Neural progenitor cell (in vitro differentiated cells): Measurements from ENCODE around the gene TRAIP. TPM values are rescaled to one million over a fixed set of nuclear protein-coding genes. Genes with fewer than 3 reads are reported as not detected.

Experiments
- DNase-seq: peaks from one replicate; pipeline ENCODE4 v3.0.0-alpha.2; 2016; ENCODE audit warnings: low spot score
- H2AFZ ChIP-seq: fragments of 200-600 bp; sonication (generic); replicated peaks from 2 replicates; pipeline ENCODE4 v1.6.1; 2016; ENCODE audit warnings: antibody characterized with exemption
- H3F3A ChIP-seq: fragments of 200-600 bp; sonication (generic); 2 replicates; pipeline ENCODE4 v1.6.1; 2016; ENCODE audit warnings: antibody characterized with exemption, low read depth
- H3K27ac ChIP-seq: fragments of 200-600 bp; sonication (generic); 2 replicates; pipeline ENCODE4 v1.5.1; 2016; ENCODE audit warnings: mild to moderate bottlenecking
- H3K27me3 ChIP-seq: fragments of 200-600 bp; sonication (generic); 2 replicates; pipeline ENCODE4 v1.6.1; 2016; ENCODE audit warnings: mild to moderate bottlenecking, moderate library complexity
- H3K36me3 ChIP-seq: fragments of 200-600 bp; sonication (generic); 2 replicates; pipeline ENCODE4 v1.5.1; 2016
- H3K4me1 ChIP-seq: fragments of 200-600 bp; sonication (generic); 2 replicates; pipeline ENCODE4 v1.6.1; 2016; ENCODE audit warnings: mixed run types
- H3K4me2 ChIP-seq: fragments of 200-600 bp; sonication (generic); 2 replicates; pipeline ENCODE4 v1.6.1; 2016
- H3K4me3 ChIP-seq: fragments of 200-600 bp; sonication (generic); 2 replicates; pipeline ENCODE4 v1.5.1; 2016
- H3K79me2 ChIP-seq: fragments of 200-600 bp; sonication (generic); 2 replicates; pipeline ENCODE4 v1.6.1; 2016; ENCODE audit warnings: low read depth
- H3K9ac ChIP-seq: fragments of 200-600 bp; sonication (generic); 2 replicates; pipeline ENCODE4 v1.6.1; 2016
- H3K9me3 ChIP-seq: fragments of 200-600 bp; sonication (generic); 2 replicates; pipeline ENCODE4 v1.5.1; 2016; ENCODE audit warnings: low read depth
- H4K20me1 ChIP-seq: fragments of 200-600 bp; sonication (generic); 2 replicates; pipeline ENCODE4 v1.6.1; 2016; ENCODE audit warnings: low read depth
- H3K27ac Mint-ChIP-seq: 3 replicates; pipeline ENCODE4 v1.8.0; 2021; ENCODE audit warnings: mixed read lengths
- H3K27me3 Mint-ChIP-seq: 2 replicates; pipeline ENCODE4 v1.8.0; 2022; ENCODE audit warnings: low read depth, mild to moderate bottlenecking, inconsistent platforms, moderate library complexity, mixed read lengths; ENCODE audit not compliant: insufficient read depth
- H3K36me3 Mint-ChIP-seq: 3 replicates; pipeline ENCODE4 v1.8.0; 2021; ENCODE audit warnings: mixed read lengths
- H3K4me1 Mint-ChIP-seq: 3 replicates; pipeline ENCODE4 v1.8.0; 2021; ENCODE audit warnings: mixed read lengths
- H3K4me3 Mint-ChIP-seq: 3 replicates; pipeline ENCODE4 v1.8.0; 2021; ENCODE audit warnings: mild to moderate bottlenecking, moderate library complexity, mixed read lengths
- H3K9me3 Mint-ChIP-seq: 3 replicates; pipeline ENCODE4 v1.8.0; 2020; ENCODE audit warnings: mixed read lengths
- CTCF ChIP-seq: fragments of 200-600 bp; sonication (generic); IDR thresholded peaks from 2 replicates; pipeline ENCODE4 v1.5.1; 2017; ENCODE audit warnings: antibody characterized with exemption, mild to moderate bottlenecking
- EZH2 ChIP-seq: fragments of 200-600 bp; sonication (generic); IDR thresholded peaks from 2 replicates; pipeline ENCODE4 v1.6.1; 2017; ENCODE audit warnings: antibody characterized with exemption, mild to moderate bottlenecking, moderate library complexity
- EZH2phosphoT487 ChIP-seq: fragments of 200-600 bp; sonication (generic); IDR thresholded peaks from 2 replicates; pipeline ENCODE4 v1.6.1; 2017; ENCODE audit warnings: antibody characterized with exemption
- total RNA-seq: library from RNA; depleted of rRNA; stranded (reverse); fragments of >200 nt; gene quantifications from 2 replicates; pipeline ENCODE4 v1.2.3, GENCODE V29; 2015; ENCODE audit warnings: low replicate concordance

Gene TRAIP
- total RNA-seq, 1 donor from 2014 or later, result 24.4 TPM

- H3K27me3 Mint-ChIP-seq, result peaks cover 12% of the 10 kb centered on the region
- no peaks in the 10 kb centered on the region for H3K36me3 Mint-ChIP-seq
- H3K36me3 ChIP-seq, result no peaks in the 10 kb centered on the region
Observed at GRCh38 chr3:49882166-49882565, 25.8 kb upstream of the TRAIP start.

GRCh38 chr3:49880581-49881315 lies 24.4 kb upstream of the TRAIP start:
- TF ChIP-seq CTCF (no peak), EZH2 (no peak), EZH2phosphoT487 (no peak)
- Histone ChIP-seq H4K20me1 (no peaks in the 10 kb centered on the region), H3K79me2 (no peaks in the 10 kb centered on the region), H3K4me2 (peak overlapping the region; percentile 68), H3K36me3 (no peaks in the 10 kb centered on the region), H3K27me3 (no peaks in the 10 kb centered on the region), H3K27ac (no peak overlapping the region), H3K4me1 (peaks cover 30% of the 10 kb centered on the region), H3F3A (peaks cover 21% of the 10 kb centered on the region), H3K9ac (no peak overlapping the region), H2AFZ (peak overlapping the region; percentile 23), H3K4me3 (peak overlapping the region; percentile 3), H3K9me3 (no peaks in the 10 kb centered on the region)
- Mint-ChIP-seq H3K27ac (peak overlapping the region; percentile 79), H3K4me1 (peaks cover 35% of the 10 kb centered on the region), H3K36me3 (no peaks in the 10 kb centered on the region), H3K4me3 (peak overlapping the region; percentile 51), H3K27me3 (peaks cover 10% of the 10 kb centered on the region), H3K9me3 (peaks cover 2% of the 10 kb centered on the region)
- peak; percentile 87 for DNase-seq

More at GRCh38 chr3:49882166-49882565, 25.8 kb upstream of the TRAIP start:
- H3K27ac Mint-ChIP-seq, result peak overlapping the region; percentile 69
- DNase-seq, result no peak
- H3F3A ChIP-seq, result peaks cover 21% of the 10 kb centered on the region
- no peak overlapping the region for H3K27ac ChIP-seq
- H3K4me2 ChIP-seq, result peak overlapping the region; percentile 68
- H3K9me3 Mint-ChIP-seq, result peaks cover 2% of the 10 kb centered on the region
- no peaks in the 10 kb centered on the region for H3K9me3 ChIP-seq
- H4K20me1 ChIP-seq, result no peaks in the 10 kb centered on the region
- peaks cover 35% of the 10 kb centered on the region for H3K4me1 Mint-ChIP-seq
- H3K27me3 ChIP-seq, result no peaks in the 10 kb centered on the region
- no peak overlapping the region for H3K9ac ChIP-seq
- peak overlapping the region; percentile 58 for H3K4me3 Mint-ChIP-seq
- H3K4me1 ChIP-seq, result peaks cover 30% of the 10 kb centered on the region
- H3K79me2 ChIP-seq, result no peaks in the 10 kb centered on the region
- no peak for TF ChIP-seq EZH2phosphoT487
- no peak for TF ChIP-seq EZH2
- no peak for TF ChIP-seq CTCF
- H2AFZ ChIP-seq, result peak overlapping the region; percentile 37
- no peak overlapping the region for H3K4me3 ChIP-seq

DNA sequence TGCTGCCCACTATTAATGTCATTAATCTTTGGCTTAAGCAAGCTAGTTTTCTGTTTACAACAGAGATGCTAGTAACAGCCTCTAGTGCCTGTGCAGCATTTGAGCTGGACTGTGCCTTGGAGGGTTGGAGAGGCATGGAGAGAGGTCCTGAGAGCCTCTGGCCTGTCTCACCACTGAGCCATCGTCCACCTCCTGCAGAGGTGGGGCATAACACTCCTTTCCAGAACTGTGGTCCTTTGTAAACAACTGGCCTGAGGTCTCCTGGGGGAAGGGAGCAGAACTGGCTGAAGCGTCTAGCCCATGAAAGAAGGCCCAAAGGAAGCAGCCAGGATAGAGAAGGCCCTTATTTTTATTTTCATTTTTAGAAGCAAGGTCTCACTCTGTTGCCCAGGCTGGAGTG lies 23.4 kb upstream of the TRAIP start:
- Histone ChIP-seq H3K27ac (no peak overlapping the region), H3K36me3 (no peaks in the 10 kb centered on the region), H3K9ac (no peak overlapping the region), H3K4me3 (no peak overlapping the region), H3K9me3 (no peaks in the 10 kb centered on the region), H3K79me2 (no peaks in the 10 kb centered on the region), H4K20me1 (no peaks in the 10 kb centered on the region), H3K4me1 (peaks cover 30% of the 10 kb centered on the region), H3K27me3 (no peaks in the 10 kb centered on the region), H3K4me2 (no peak overlapping the region), H3F3A (peaks cover 21% of the 10 kb centered on the region), H2AFZ (no peak overlapping the region)
- Mint-ChIP-seq H3K4me1 (peaks cover 35% of the 10 kb centered on the region), H3K4me3 (no peak overlapping the region), H3K36me3 (no peaks in the 10 kb centered on the region), H3K27me3 (peaks cover 10% of the 10 kb centered on the region), H3K9me3 (peaks cover 2% of the 10 kb centered on the region), H3K27ac (peak overlapping the region; percentile 89)
- no peak for TF ChIP-seq CTCF
- no peak for TF ChIP-seq EZH2
- no peak for TF ChIP-seq EZH2phosphoT487
- DNase-seq, result no peak
